GM21447 (cell line): Measurements from ENCODE around the gene RRP15.

Experiments used
- ATAC-seq: cut with Tn5 transposase; IDR thresholded peaks from one replicate; pipeline ENCODE4 v1.9.1; 2021; ENCODE audit not compliant: unreplicated experiment

The RRP15 gene, protein sequence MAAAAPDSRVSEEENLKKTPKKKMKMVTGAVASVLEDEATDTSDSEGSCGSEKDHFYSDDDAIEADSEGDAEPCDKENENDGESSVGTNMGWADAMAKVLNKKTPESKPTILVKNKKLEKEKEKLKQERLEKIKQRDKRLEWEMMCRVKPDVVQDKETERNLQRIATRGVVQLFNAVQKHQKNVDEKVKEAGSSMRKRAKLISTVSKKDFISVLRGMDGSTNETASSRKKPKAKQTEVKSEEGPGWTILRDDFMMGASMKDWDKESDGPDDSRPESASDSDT

DNA sequence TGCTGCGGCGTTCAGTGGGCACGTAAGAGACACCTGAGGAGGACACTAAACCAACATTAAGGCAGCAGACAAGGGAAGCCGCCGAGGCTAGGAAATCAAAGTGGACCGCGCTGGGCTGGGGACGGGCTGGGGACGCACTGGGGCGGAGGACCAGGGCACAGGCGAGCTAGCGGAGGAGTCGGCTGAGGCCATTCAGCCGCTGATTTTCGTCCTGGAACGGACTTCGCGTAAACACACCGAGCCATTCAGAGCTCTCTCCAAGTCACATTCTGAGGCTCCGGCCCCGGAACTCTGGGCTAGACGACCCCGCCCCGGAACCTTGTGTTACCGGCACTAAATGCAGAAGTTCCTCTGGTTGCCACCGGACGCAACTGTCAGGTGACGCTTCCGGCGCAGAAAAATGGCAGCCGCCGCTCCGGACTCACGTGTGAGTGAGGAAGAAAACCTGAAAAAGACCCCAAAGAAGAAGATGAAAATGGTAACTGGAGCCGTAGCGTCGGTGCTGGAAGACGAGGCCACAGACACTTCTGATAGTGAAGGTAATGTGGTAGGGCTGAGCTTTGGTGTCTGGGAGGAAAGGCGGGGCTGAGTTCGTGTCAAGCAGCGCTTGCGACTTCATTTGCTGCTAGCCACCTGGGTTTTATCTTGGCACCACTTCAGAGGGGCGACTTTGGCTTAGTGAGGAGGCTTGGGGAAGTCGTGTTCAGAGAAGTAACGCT lies at the start of gene RRP15:
Gene RRP15 (plus strand): TSS at position 377 of the 719 bp plus-strand sequence. CDS start 24 bp downstream, at position 401.
- peak; percentile 100 for ATAC-seq

- no peak for ATAC-seq
Observed at GRCh38 chr1:218242171-218242570, 42.9 kb upstream of the RRP15 start.

DNA sequence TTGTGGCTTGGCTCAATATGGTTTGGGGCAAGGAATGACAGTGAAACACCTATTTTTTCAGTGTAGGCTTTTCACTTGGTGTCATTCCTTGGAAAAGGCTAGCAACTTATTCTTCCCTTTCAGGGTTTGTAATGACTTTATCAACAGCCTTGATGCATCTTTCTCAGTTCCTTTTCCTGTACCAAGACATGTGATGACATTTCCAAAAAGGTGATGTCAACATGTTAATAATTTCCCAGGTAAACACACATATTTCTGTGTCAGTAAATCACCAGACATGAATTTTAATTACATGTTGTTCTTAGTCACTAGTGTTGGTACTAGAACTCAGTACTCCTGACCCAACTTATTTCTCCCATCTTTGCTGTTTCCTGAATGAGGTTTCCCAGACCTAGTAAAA lies 37.8 kb upstream of the RRP15 start:
- ATAC-seq, result peak; percentile 75

- ATAC-seq, result no peak
Observed at GRCh38 chr1:218249338-218250140, 35.6 kb upstream of the RRP15 start.

GRCh38 chr1:218250492-218250891 lies 34.6 kb upstream of the RRP15 start:
- ATAC-seq, result no peak

- ATAC-seq, result no peak
Observed at GRCh38 chr1:218254296-218254946, 30.7 kb upstream of the RRP15 start.

GRCh38 chr1:218255090-218255489 lies 30.0 kb upstream of the RRP15 start:
- ATAC-seq, result no peak

GRCh38 chr1:218257371-218257770 lies 27.7 kb upstream of the RRP15 start:
- ATAC-seq, result no peak

GRCh38 chr1:218257971-218258370 lies 27.1 kb upstream of the RRP15 start:
- no peak for ATAC-seq

DNA sequence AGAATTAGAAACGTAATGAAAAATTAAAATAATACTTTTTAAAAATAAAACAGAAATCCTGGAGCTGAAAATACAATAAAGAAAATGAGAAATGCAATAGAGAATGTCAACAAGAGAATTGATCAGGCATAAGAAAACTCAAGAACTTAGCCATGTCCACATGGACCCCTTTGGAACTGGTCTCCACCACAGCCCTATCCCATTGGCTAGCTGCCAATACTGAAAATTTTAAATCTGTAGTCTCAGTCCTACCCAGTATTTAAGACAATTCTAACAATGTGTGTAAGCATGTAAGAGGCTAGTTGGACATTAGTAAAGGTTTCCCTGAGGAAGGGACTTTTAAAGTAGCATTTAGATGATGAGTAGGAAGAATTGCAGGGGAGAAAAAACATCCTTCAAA lies 25.8 kb upstream of the RRP15 start:
- ATAC-seq, result no peak

DNA sequence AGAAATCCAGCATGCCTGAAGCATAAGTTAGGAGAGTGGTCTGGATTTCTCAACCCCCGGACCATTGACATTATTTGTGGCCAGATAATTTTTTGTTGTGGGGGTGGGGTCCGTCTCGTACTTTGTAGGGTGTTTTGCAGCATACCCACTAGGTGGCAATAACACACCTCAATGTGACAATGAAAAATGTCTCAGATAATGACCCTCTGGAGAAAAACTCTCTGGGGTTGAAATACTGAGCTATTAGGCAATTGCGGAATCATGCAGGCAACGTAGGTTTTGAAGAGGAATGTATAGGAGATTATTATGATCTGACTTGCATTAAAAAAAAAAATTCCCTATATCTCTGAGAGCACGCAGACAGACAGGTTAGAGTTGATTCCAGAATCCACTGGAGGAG lies 25.3 kb upstream of the RRP15 start:
- peak; percentile 65 for ATAC-seq

DNA sequence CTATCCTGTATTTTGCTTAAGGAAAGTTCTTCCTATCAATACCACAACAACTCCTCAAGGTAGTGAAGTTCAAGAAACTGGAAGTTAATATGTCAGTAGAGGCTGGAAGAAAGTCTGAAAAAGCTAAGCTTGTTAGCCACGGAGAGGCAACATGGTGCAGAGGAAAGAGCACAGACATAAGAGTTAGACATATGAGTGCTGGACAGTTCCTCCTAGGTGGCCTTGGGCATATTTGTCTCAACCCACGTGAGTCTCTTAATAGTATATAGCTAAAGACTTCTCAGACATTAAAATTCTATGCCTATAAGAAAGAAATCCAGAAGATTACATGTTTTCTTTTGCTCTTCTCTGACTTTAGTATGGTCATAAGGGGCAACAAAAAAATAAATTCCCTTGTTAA lies 22.8 kb upstream of the RRP15 start:
- ATAC-seq, result no peak

GRCh38 chr1:218266356-218266755 lies 18.7 kb upstream of the RRP15 start:
- no peak for ATAC-seq

DNA sequence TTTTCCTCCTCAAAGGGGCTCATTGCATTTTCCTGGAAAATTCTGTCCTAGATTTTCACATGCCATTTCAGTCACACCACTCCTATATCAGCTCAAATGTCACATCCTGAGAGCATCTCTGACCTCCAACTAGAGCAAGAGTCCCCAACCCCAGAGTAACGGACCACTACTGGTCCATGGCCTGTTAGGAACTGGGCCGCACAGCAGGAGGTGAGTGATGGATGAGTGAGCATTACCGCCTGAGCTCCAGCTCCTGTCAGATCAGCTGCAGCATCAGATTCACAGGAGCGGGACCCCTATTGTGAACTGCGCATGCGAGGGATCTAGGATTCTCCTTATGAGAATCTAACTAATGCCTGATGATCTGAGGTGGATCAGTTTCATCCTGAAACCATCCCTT lies 12.7 kb upstream of the RRP15 start:
- no peak for ATAC-seq

- ATAC-seq, result no peak
Observed at GRCh38 chr1:218273762-218274479, 11.2 kb upstream of the RRP15 start.

DNA sequence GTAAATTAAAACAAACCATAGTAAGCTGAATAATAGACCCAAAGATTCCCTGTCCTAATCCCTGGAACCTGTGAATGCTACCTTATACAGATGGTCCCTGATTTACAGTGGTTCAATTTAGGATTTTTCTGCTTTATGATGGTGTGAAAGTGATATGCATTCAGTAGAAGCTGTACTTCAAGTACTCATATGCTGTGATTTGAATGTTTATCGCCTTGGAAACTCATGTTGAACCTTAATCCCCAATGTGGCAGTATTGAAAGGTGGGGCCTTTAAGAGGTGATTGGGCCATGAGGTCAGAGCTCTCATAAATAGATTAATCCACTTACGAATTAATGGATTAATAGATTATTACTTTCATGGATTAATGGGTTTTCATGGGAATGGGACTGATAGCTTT lies 10.6 kb upstream of the RRP15 start:
- no peak for ATAC-seq

DNA sequence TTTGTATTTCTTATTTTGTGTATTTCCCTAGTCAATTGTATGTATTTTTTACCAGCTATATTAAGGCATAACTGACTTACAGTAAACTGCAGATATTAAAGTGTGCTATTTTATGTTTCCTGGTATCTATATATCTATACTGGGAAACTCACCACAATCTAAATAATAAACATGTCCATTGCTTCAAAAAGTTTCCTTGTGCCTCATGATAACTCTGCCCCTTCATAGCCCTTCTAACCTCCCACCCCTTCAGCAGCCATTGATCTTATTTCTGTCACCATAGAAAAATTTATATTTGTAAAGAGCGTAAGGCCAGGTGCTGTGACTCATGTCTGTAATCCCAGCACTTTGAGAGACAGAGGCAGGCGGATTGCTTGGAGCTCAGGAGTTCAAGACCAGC lies 9.3 kb upstream of the RRP15 start:
- ATAC-seq, result no peak

GRCh38 chr1:218281285-218281684 lies 3.8 kb upstream of the RRP15 start:
- ATAC-seq, result no peak

DNA sequence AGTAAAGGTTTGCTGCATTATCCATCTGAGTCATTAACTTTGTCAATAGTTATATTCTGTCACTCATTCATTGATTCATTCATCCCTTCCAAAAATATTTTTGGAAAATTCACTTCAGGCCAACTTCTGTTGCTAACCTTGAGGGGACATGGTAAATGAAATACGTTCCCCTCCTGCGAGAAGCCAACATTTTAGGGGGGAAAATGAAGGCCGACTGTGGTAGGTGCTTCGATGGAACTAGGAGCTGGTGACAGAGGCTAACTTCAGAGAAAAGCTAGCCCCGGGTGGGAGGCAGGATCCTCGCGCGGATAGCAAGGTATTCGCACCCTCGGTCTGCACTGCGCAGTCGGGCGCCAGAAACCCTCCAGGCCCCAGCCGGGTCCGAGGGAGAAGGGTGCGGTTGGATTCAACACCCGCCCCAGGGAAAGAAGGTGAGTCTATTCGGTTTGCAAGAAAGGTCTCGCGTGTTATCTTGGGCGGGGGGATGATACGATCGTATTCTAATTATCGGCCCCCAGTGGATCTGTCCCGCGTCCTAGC lies 646 bp upstream of the RRP15 start:
- peak; percentile 30 for ATAC-seq

DNA sequence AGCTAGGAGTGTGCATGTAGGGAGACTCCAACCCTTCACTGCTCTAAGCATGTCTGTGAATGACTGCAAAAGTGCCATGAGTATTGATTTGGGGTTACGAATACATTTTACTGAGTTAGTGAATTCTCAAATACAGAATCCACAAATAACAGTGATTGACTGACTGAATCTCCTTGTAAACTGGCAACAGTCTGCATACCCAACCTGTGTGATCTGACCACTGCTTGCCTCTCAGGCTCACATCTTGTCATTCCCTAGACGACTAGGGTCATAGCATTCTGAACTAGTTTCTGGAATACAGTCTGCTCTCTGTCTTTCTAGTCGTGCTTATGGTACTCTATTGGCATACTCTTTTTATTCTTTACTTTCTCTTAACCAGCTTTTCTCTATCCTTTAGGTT lies 7.4 kb downstream of the RRP15 start:
- ATAC-seq, result no peak
